Trophoblast cell (in vitro differentiated cells and primary cell): ENCODE measurements around the gene RNH1.
"Not testable (repeated sequence)": the region's sequence is repeated elsewhere in the genome, so short reads cannot be mapped to it uniquely, and the experiment has no call there.

ENCODE experiments used
- DNase-seq, 2 donors: peaks; one replicate each; pipeline ENCODE4 v3.0.0-alpha.2; 2016
- H2AFZ ChIP-seq: 2 replicates; pipeline ENCODE4 v1.6.1; 2013; ENCODE audit warnings: low read length, moderate library complexity, mild to moderate bottlenecking; ENCODE audit not compliant: insufficient read depth, poor library complexity
- H2AK5ac ChIP-seq: 2 replicates; pipeline ENCODE4 v1.6.1; 2013; ENCODE audit warnings: mild to moderate bottlenecking, low read length
- H2BK120ac ChIP-seq: 2 replicates; pipeline ENCODE4 v1.6.1; 2013; ENCODE audit warnings: low read length, mild to moderate bottlenecking, moderate library complexity; ENCODE audit not compliant: insufficient read depth, poor library complexity
- H2BK12ac ChIP-seq: 2 replicates; pipeline ENCODE4 v1.6.1; 2013; ENCODE audit warnings: mild to moderate bottlenecking, low read length, moderate library complexity
- H2BK5ac ChIP-seq: 2 replicates; pipeline ENCODE4 v1.6.1; 2013; ENCODE audit warnings: low read length, low read depth, moderate library complexity, mild to moderate bottlenecking; ENCODE audit not compliant: poor library complexity
- H3K14ac ChIP-seq: 2 replicates; pipeline ENCODE4 v1.6.1; 2013; ENCODE audit warnings: mild to moderate bottlenecking, low read length
- H3K18ac ChIP-seq: 2 replicates; pipeline ENCODE4 v1.6.1; 2013; ENCODE audit warnings: mild to moderate bottlenecking, low read length
- H3K23ac ChIP-seq: 2 replicates; pipeline ENCODE4 v1.6.1; 2013; ENCODE audit warnings: low read length
- H3K27ac ChIP-seq: 2 replicates; pipeline ENCODE4 v1.5.1; 2013; ENCODE audit warnings: low read depth, mild to moderate bottlenecking, inconsistent platforms, low read length, moderate library complexity
- H3K27me3 ChIP-seq: 2 replicates; pipeline ENCODE4 v1.6.1; 2013; ENCODE audit warnings: inconsistent platforms, mild to moderate bottlenecking, low read length, moderate library complexity; ENCODE audit not compliant: insufficient read depth
- H3K36me3 ChIP-seq, 2 experiments: 1 replicate in 1 of 2; 2 replicates in 1 of 2; pipeline ENCODE4 v1.6.1; 2013; ENCODE audit warnings: low read length in 2 of 2, mild to moderate bottlenecking in 2 of 2, moderate library complexity in 1 of 2; ENCODE audit not compliant: insufficient read depth in 2 of 2, control insufficient read depth in 1 of 2
- H3K4ac ChIP-seq: 2 replicates; pipeline ENCODE4 v1.6.1; 2013; ENCODE audit warnings: low read depth, mild to moderate bottlenecking, low read length, moderate library complexity
- H3K4me1 ChIP-seq, 2 experiments: 1 replicate in 1 of 2; 2 replicates in 1 of 2; pipeline ENCODE4 v1.6.1; 2013; ENCODE audit warnings: low read length in 2 of 2, mild to moderate bottlenecking in 2 of 2, moderate library complexity in 1 of 2; ENCODE audit not compliant: insufficient read depth in 2 of 2, control insufficient read depth in 1 of 2
- H3K4me2 ChIP-seq: 2 replicates; pipeline ENCODE4 v1.6.1; 2013; ENCODE audit warnings: inconsistent platforms, mild to moderate bottlenecking, low read length, moderate library complexity
- H3K4me3 ChIP-seq: 2 replicates; pipeline ENCODE4 v1.5.1; 2013; ENCODE audit warnings: mild to moderate bottlenecking, low read depth, low read length, inconsistent platforms
- H3K79me1 ChIP-seq: one replicate; pipeline ENCODE4 v1.6.1; 2013; ENCODE audit warnings: low read length
- H3K79me2 ChIP-seq: 2 replicates; pipeline ENCODE4 v1.6.1; 2013; ENCODE audit warnings: low read length, mild to moderate bottlenecking; ENCODE audit not compliant: control insufficient read depth, insufficient read depth, poor library complexity
- H3K9ac ChIP-seq: 2 replicates; pipeline ENCODE4 v1.6.1; 2013; ENCODE audit warnings: mild to moderate bottlenecking, low read length
- H3K9me3 ChIP-seq: 2 replicates; pipeline ENCODE4 v1.6.1; 2013; ENCODE audit warnings: low read depth, mild to moderate bottlenecking, control low read depth, inconsistent platforms, low read length; ENCODE audit not compliant: insufficient read depth
- H4K12ac ChIP-seq: 2 replicates; pipeline ENCODE4 v1.6.1; 2013; ENCODE audit warnings: low read depth, mild to moderate bottlenecking, low read length, moderate library complexity
- H4K8ac ChIP-seq: 2 replicates; pipeline ENCODE4 v1.6.1; 2013; ENCODE audit warnings: low read depth, mild to moderate bottlenecking, low read length, moderate library complexity
- H4K91ac ChIP-seq: one replicate; pipeline ENCODE4 v1.6.1; 2013; ENCODE audit warnings: low read depth, mild to moderate bottlenecking, low read length, moderate library complexity
- WGBS: extraction: QIAGEN DNeasy Blood & Tissue Kit; methylation state at CpG from one replicate; pipeline ENCODE4 v1.1.7; 2013; ENCODE audit warnings: missing lambda C conversion rate; ENCODE audit not compliant: insufficient read length, insufficient coverage; ENCODE audit errors: extremely low coverage; 5-methylcytosine and 5-hydroxymethylcytosine counted together

The RNH1 gene

DNA sequence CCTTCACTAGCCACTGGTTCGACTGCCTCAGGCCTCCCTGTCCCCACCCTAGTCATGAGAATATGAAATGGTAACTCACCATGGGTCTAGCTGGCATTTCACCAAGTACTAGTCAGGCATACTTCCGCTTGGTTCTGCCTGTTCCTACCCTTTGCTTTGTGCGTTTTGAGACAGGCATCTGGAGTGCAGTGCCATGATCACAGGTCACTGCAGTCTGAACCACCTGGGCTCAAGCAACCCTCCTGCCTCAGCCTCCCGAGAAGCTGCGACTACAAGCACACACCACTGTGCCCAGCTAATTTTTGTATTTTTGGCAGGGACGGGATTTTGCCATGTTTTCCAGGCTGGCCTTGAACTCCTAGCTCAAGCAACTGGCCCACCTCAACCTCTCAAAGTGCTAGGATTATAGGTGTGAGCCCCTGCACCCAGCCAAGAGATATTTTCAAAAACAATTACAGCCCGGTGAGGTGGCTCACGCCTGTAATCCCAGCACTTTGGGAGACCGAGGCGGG lies 14.2 kb upstream of the RNH1 start:
- Histone ChIP-seq H3K23ac (peak overlapping the region; percentile 10), H4K8ac (no peak overlapping the region), H2AFZ (no peak overlapping the region), H3K27me3 (no peaks in the 10 kb centered on the region), H2BK12ac (no peak overlapping the region), H3K79me2 (no peaks in the 10 kb centered on the region), H2BK120ac (no peak overlapping the region), H3K4me2 (no peak overlapping the region), H3K9me3 (peaks cover 23% of the 10 kb centered on the region), H3K14ac (no peak overlapping the region), H4K91ac (no peak overlapping the region), H3K36me3 (peaks cover 0 to 2% of the 10 kb centered on the region in 2 experiments), H3K9ac (no peak overlapping the region), H3K18ac (no peak overlapping the region), H4K12ac (no peak overlapping the region), H2AK5ac (no peak overlapping the region), H3K4ac (no peak overlapping the region), H3K79me1 (no peaks in the 10 kb centered on the region), H2BK5ac (no peak overlapping the region), H3K4me1 (peaks cover 2 to 3% of the 10 kb centered on the region in 2 experiments), H3K27ac (no peak overlapping the region), H3K4me3 (no peak overlapping the region)
- no peak for DNase-seq
- no CpG with 5 or more reads among the region's 10 CpGs for WGBS

- Histone ChIP-seq H3K18ac (no peak overlapping the region), H3K79me1 (no peaks in the 10 kb centered on the region), H3K9ac (no peak overlapping the region), H3K9me3 (peaks cover 24% of the 10 kb centered on the region), H3K36me3 (peaks cover 0 to 2% of the 10 kb centered on the region in 2 experiments), H3K4me2 (no peak overlapping the region), H3K79me2 (no peaks in the 10 kb centered on the region), H4K8ac (no peak overlapping the region), H2BK5ac (no peak overlapping the region), H4K12ac (no peak overlapping the region), H4K91ac (no peak overlapping the region), H2AFZ (no peak overlapping the region), H2BK120ac (no peak overlapping the region), H3K14ac (no peak overlapping the region), H2AK5ac (no peak overlapping the region), H3K4me1 (peaks cover 2 to 3% of the 10 kb centered on the region in 2 experiments), H3K4me3 (no peak overlapping the region), H2BK12ac (no peak overlapping the region), H3K4ac (no peak overlapping the region), H3K27me3 (no peaks in the 10 kb centered on the region), H3K23ac (no peak overlapping the region), H3K27ac (no peak overlapping the region)
- no CpG with 5 or more reads among the region's 39 CpGs for WGBS
- DNase-seq: no peak
These were observed 13.6 kb upstream of the RNH1 start for GRCh38 chr11:520428-521176.

GRCh38 chr11:518463-519202 lies 11.6 kb upstream of the RNH1 start:
- H3K79me2 ChIP-seq: no peaks in the 10 kb centered on the region
- H3K4ac ChIP-seq: no peak overlapping the region
- peaks cover 7 to 13% of the 10 kb centered on the region in 2 experiments for H3K36me3 ChIP-seq
- no CpG with 5 or more reads among the region's 74 CpGs for WGBS
- no peak overlapping the region for H3K27ac ChIP-seq
- H3K23ac ChIP-seq: no peak overlapping the region
- DNase-seq: peak; percentile 97 to 98
- no peak overlapping the region for H4K12ac ChIP-seq
- H4K8ac ChIP-seq: no peak overlapping the region
- H2AFZ ChIP-seq: no peak overlapping the region
- H3K79me1 ChIP-seq: no peaks in the 10 kb centered on the region
- peak overlapping the region; percentile 52 for H3K4me2 ChIP-seq
- no peak overlapping the region for H4K91ac ChIP-seq
- no peak overlapping the region for H2AK5ac ChIP-seq
- H2BK5ac ChIP-seq: no peak overlapping the region
- H2BK12ac ChIP-seq: no peak overlapping the region
- H3K4me3 ChIP-seq: no peak overlapping the region
- H3K14ac ChIP-seq: no peak overlapping the region
- no peak overlapping the region for H3K9ac ChIP-seq
- H3K18ac ChIP-seq: no peak overlapping the region
- no peak overlapping the region for H2BK120ac ChIP-seq
- H3K9me3 ChIP-seq: peaks cover 26% of the 10 kb centered on the region
- H3K4me1 ChIP-seq: peaks cover 2 to 3% of the 10 kb centered on the region in 2 experiments
- H3K27me3 ChIP-seq: no peaks in the 10 kb centered on the region

- not testable (repeated sequence) for H3K23ac ChIP-seq, H3K14ac ChIP-seq, H2AK5ac ChIP-seq, H3K4ac ChIP-seq, H3K4me3 ChIP-seq, H2BK5ac ChIP-seq, H4K12ac ChIP-seq, H3K4me2 ChIP-seq, H3K9ac ChIP-seq, H2AFZ ChIP-seq, H3K79me2 ChIP-seq, H4K8ac ChIP-seq, H3K27ac ChIP-seq, H2BK12ac ChIP-seq, H4K91ac ChIP-seq, H3K79me1 ChIP-seq, H3K18ac ChIP-seq, H3K4me1 ChIP-seq, DNase-seq, H3K27me3 ChIP-seq, H2BK120ac ChIP-seq
- peaks cover 11 to 16% of the 10 kb centered on the region in 2 experiments for H3K36me3 ChIP-seq
- WGBS: no CpG with 5 or more reads among the region's 43 CpGs
- peaks cover 26% of the 10 kb centered on the region for H3K9me3 ChIP-seq
These were observed 10.1 kb upstream of the RNH1 start for GRCh38 chr11:516918-517685.
